Central memory CD8-positive, alpha-beta T cell (primary cell): ENCODE data around the gene COL9A3.
"Not testable (repeated sequence)": the region's sequence is repeated elsewhere in the genome, so short reads cannot be mapped to it uniquely, and the experiment has no call there.

Experiments used
- ATAC-seq: fragments of 150-1000 bp; cut with Tn5 transposase; replicated peaks from 2 replicates; pipeline ENCODE4 v1.10.0; 2022; ENCODE audit warnings: mild to moderate bottlenecking, moderate FRiP score, moderate number of reproducible peaks; ENCODE audit not compliant: poor library complexity, severe bottlenecking; ENCODE audit errors: extremely low read depth
- DNase-seq, 2 donors: peaks; one replicate each; pipeline ENCODE4 v3.0.0; 2021; ENCODE audit warnings: low spot score in 2 of 2
- H3K27ac Mint-ChIP-seq: one replicate; pipeline ENCODE4 v1.8.0; 2022; ENCODE audit warnings: low read depth, mild to moderate bottlenecking, moderate library complexity, mixed read lengths
- H3K27me3 Mint-ChIP-seq: one replicate; pipeline ENCODE4 v1.8.0; 2022; ENCODE audit warnings: mixed read lengths
- H3K36me3 Mint-ChIP-seq: one replicate; pipeline ENCODE4 v1.8.0; 2022; ENCODE audit warnings: mild to moderate bottlenecking, moderate library complexity, mixed read lengths; ENCODE audit not compliant: insufficient read depth
- H3K4me1 Mint-ChIP-seq: one replicate; pipeline ENCODE4 v1.8.0; 2022; ENCODE audit warnings: mixed read lengths
- H3K4me3 Mint-ChIP-seq: one replicate; pipeline ENCODE4 v1.8.0; 2022; ENCODE audit warnings: mild to moderate bottlenecking, moderate library complexity, mixed read lengths
- H3K9me3 Mint-ChIP-seq: one replicate; pipeline ENCODE4 v1.8.0; 2022; ENCODE audit warnings: mixed read lengths

Gene COL9A3

DNA sequence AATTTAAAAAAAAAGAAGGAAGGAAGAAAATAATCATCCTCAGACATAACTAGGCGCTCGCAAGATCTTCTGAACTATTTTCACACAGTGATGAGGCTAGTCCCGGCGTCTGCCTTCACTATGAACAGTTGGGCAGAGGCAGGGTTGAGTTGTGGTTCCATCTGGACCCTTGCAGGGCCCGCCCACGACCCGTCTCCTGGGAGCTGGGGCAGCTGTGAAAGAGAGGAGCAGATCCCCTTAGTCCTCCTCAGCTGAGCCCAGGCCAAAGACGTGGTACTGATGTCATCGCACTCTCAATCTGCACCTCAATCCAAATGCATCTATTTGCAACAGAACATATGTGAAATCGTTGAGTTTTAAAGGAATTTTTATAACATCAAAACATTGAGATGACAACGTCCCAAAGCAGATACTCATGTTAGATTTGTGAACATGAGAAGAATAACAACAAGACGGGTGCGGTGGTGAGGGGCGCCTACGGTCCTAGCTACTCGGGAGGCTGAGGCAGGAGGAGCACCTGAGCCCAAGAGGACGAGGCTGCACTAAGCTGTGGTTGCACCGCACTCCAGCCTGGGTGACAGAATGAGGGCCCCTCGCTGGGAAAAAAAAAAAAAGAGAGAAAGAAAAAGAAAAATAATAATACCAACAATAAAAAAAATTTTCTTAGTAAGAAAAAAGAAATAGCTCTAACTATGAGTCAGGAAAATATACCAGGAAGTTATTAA, 29.5 kb downstream of the COL9A3 start:
- DNase-seq (no peak), ATAC-seq (no peak)
- Mint-ChIP-seq H3K9me3 (no peaks in the 10 kb centered on the region), H3K4me3 (no peak overlapping the region), H3K4me1 (peaks cover 10% of the 10 kb centered on the region), H3K27ac (no peak overlapping the region), H3K27me3 (no peaks in the 10 kb centered on the region), H3K36me3 (peaks cover 4% of the 10 kb centered on the region)

DNA sequence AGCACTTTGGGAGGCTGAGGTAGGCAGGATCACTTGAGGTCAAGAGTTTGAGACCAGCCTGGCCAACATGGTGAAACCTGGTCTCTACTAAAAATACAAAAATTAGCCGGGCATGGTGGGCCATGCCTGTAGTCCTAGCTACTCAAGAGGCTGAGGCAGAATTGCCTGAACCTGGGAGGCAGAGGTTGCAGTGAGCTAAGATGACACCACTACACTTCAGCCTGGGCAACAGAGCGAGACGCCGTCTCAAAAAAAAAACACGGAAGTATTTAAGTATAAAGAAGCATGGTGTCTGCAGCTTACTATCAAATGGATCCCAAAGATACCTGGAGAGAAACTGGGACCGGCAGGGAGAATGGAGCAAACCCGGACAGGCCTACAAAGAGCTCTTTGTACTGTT, 32.1 kb downstream of the COL9A3 start:
- H3K27me3 Mint-ChIP-seq, ATAC-seq, H3K27ac Mint-ChIP-seq, H3K4me3 Mint-ChIP-seq, DNase-seq, H3K36me3 Mint-ChIP-seq, H3K4me1 Mint-ChIP-seq, H3K9me3 Mint-ChIP-seq: not testable (repeated sequence)

DNA sequence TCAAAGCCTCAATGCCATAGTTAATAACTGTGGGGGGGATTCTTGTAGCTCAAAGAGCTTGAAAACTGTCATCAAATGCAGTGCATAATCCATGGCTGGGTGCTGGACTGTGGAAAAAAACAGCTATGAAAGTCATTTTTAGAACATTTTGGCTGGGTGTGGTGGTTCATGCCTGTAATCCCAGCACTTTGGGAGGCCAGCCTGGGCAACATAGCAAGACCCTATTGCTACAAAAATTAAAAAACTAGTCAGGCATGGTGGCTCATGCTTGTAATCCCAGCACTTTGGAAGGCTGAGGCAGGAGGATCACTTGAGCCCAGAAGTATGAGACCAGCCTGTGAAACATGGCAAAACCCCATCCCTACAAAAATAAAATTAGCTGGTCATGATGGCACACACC, 32.6 kb downstream of the COL9A3 start:
- Mint-ChIP-seq H3K4me3 (no peak overlapping the region), H3K27ac (no peak overlapping the region), H3K36me3 (peaks cover 2% of the 10 kb centered on the region), H3K27me3 (no peaks in the 10 kb centered on the region), H3K9me3 (no peaks in the 10 kb centered on the region), H3K4me1 (peaks cover 10% of the 10 kb centered on the region)
- ATAC-seq (no peak), DNase-seq (no peak)

DNA sequence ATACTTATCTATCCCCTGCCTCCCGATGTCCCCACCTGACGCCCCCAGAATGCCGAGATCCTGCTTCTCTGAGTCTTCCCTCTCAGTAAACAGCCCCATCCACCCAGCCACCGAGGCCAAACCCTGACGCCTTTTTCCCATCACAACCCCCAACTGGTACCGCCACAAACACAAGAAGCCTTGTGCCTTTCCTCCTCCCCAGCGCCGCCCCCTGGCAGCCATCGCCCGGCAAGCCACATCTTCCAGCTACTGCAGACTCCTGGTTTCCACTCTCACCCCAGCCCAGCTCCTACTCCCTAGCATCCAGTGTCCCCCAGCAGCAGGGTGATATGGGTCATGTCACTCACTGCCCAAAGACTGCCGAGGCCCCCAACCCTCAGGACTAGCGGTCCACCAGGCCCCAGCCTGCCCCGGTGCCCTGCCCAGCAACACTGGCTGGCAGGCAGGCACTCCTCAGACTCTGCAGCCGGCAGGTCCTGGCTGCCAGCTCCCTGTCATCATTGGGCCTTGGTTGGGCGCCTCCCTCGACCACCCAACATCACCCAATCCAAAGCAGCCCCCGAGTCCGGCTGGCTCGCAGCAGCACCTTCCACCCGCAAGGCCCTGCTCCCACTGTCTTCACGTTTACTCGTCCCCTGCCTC, 33.6 kb downstream of the COL9A3 start:
- peaks cover 2% of the 10 kb centered on the region for H3K36me3 Mint-ChIP-seq
- ATAC-seq = no peak
- DNase-seq = no peak
- no peak overlapping the region for H3K27ac Mint-ChIP-seq
- no peaks in the 10 kb centered on the region for H3K9me3 Mint-ChIP-seq
- no peak overlapping the region for H3K4me3 Mint-ChIP-seq
- H3K27me3 Mint-ChIP-seq = no peaks in the 10 kb centered on the region
- peaks cover 10% of the 10 kb centered on the region for H3K4me1 Mint-ChIP-seq

DNA sequence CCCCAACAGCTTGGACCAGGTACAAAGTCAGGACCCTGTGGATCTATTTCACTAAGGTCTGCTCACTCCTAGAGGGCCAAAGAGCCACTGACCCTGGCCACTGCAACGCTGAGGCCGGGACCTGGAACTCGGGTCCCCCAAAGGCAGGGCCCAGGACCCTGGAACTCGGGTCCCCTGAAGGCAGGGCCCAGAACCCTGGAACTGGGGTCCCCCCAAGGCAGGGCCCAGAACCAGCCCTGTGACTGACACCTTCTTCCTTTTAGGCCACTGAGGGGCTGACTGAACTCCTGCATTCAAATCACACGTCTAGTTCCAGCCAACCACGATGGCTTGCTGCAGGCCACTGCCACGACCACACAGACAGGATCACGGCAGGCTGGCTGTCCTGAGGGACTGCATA, 35.3 kb downstream of the COL9A3 start:
- Mint-ChIP-seq H3K27ac (no peak overlapping the region), H3K4me3 (no peak overlapping the region), H3K4me1 (peaks cover 10% of the 10 kb centered on the region), H3K27me3 (no peaks in the 10 kb centered on the region), H3K9me3 (no peaks in the 10 kb centered on the region), H3K36me3 (peaks cover 5% of the 10 kb centered on the region)
- no peak for DNase-seq
- no peak for ATAC-seq

DNA sequence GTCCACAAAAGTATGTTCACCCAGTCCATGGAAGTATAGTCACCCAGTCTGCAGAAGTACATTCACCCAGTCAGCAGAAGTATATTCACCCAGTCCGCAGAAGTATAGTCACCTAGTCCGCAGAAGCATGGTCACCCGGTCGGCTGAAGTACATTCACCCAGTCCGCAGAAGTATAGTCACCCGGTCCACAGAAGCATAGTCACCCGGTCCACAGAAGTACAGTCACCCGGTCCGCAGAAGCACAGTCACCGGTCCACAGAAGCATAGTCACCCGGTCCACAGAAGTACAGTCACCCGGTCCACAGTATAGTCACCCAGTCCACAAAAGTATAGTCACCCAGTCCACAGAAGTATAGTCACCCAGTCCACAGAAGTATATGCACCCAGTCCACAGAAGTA, 36.0 kb downstream of the COL9A3 start:
- Mint-ChIP-seq H3K27me3 (no peaks in the 10 kb centered on the region), H3K4me3 (no peak overlapping the region)
- ATAC-seq = no peak

DNA sequence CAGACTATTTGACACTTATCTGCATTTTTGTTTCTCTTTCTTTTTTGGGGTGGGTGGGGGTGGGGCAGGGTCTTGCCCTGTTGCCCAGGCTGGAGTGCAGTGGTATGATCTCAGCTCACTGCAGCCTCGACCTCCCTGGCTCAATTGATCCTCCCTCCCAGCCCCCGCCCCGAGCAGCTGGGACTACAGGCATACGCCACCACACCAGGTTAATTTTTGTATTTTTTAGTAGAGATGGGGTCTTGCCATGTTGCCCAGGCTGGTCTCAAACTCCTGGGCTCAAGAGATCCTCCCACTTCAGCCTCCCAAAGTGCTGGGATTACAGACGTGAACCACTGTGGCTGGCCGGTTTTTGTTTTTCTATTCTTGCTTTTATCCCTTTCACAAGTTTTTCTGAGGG, 36.5 kb downstream of the COL9A3 start:
- H3K4me1 Mint-ChIP-seq = peaks cover 14% of the 10 kb centered on the region

More for the DNA sequence above, 36.0 kb downstream of the COL9A3 start:
- no peak for DNase-seq
- no peak overlapping the region for H3K27ac Mint-ChIP-seq
- peaks cover 10% of the 10 kb centered on the region for H3K4me1 Mint-ChIP-seq
- H3K9me3 Mint-ChIP-seq = no peaks in the 10 kb centered on the region
- H3K36me3 Mint-ChIP-seq = peaks cover 5% of the 10 kb centered on the region

DNA sequence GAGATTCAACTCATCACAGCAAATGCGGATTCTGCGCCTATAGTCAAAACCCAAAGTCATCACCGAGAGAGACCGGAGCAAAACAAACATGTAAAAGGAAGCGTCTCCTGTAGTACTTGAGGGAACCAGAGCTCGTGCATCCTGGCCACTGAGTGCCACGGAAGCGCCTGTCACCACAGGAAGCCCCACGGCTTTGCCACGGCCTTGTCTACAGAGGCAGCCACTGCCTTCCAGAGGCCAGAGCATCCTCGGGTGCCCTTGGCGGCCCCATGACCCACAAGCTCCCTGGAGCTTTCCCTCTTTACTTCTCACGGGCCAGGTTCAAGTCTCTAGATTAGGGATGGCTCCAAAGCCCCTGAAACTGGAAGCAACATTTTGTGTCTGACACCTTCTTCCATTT, 37.3 kb downstream of the COL9A3 start:
- H3K4me1 Mint-ChIP-seq = peaks cover 16% of the 10 kb centered on the region
- H3K4me3 Mint-ChIP-seq = no peak overlapping the region
- peaks cover 3% of the 10 kb centered on the region for H3K36me3 Mint-ChIP-seq
- H3K9me3 Mint-ChIP-seq = no peaks in the 10 kb centered on the region
- no peaks in the 10 kb centered on the region for H3K27me3 Mint-ChIP-seq
- no peak for DNase-seq
- no peak overlapping the region for H3K27ac Mint-ChIP-seq
- no peak for ATAC-seq

More for the DNA sequence above, 36.5 kb downstream of the COL9A3 start:
- not testable (repeated sequence) for H3K27ac Mint-ChIP-seq, H3K4me3 Mint-ChIP-seq, DNase-seq, H3K9me3 Mint-ChIP-seq, H3K36me3 Mint-ChIP-seq, H3K27me3 Mint-ChIP-seq, ATAC-seq

DNA sequence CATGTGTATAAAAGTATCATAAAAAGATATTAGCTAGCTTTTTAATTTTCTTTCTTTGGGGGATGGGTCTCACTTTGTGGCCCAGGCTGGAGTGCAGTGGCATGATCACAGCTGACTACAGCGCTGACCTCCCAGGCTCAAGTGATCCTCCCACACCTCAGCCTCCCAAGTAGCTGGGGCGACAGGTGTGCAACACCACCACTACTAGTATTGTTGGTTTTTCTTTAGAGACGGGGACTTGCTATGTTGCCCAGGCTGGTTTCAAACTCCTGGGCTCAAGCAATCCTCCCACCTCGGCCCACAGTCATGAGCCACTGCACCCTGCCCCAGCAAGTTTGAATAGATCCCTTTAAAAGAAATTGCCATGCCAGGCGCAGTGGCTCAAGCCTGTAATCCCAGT, 38.3 kb downstream of the COL9A3 start:
- peaks cover 3% of the 10 kb centered on the region for H3K36me3 Mint-ChIP-seq
- ATAC-seq (no peak), DNase-seq (no peak)
- H3K27me3 Mint-ChIP-seq = no peaks in the 10 kb centered on the region
- H3K27ac Mint-ChIP-seq = no peak overlapping the region
- no peaks in the 10 kb centered on the region for H3K9me3 Mint-ChIP-seq
- no peak overlapping the region for H3K4me3 Mint-ChIP-seq
- peaks cover 15% of the 10 kb centered on the region for H3K4me1 Mint-ChIP-seq

DNA sequence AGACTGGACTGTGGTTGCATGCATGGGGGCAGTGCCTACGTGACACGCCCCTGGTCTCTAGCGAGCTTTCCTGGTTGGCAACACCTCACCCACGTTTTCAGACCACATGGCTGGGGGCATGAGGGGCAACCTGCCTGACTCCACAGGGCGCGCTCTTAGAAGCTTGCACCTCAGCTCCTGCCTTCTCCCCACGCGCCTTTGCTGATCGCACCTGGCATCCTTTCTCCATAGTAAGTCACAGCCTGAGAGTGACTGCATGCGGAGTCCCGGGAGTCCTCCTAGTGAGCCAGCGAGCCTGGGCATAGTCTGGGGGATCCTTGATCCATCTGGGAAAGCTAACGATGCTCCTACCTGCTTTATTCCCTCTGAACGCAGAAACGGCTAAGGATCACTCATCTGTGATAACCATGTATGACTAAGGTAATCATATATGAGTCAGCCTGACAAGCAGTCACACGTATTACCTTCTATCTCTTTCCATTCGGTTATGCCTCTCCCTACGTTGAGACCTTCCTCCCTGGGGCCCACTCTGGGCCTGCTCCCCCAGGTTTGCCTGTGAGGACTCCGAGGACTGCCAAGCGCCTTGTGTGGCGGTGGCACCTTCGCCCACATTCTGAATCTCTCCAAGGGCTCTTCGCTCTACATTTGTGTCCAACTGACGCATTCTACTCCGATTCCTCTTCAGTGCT, 40.2 kb downstream of the COL9A3 start:
- H3K4me3 Mint-ChIP-seq = no peak overlapping the region
- ATAC-seq (no peak), DNase-seq (no peak)
- H3K9me3 Mint-ChIP-seq = no peaks in the 10 kb centered on the region
- H3K36me3 Mint-ChIP-seq = peaks cover 5% of the 10 kb centered on the region
- no peaks in the 10 kb centered on the region for H3K27me3 Mint-ChIP-seq
- H3K4me1 Mint-ChIP-seq = peaks cover 11% of the 10 kb centered on the region
- no peak overlapping the region for H3K27ac Mint-ChIP-seq

DNA sequence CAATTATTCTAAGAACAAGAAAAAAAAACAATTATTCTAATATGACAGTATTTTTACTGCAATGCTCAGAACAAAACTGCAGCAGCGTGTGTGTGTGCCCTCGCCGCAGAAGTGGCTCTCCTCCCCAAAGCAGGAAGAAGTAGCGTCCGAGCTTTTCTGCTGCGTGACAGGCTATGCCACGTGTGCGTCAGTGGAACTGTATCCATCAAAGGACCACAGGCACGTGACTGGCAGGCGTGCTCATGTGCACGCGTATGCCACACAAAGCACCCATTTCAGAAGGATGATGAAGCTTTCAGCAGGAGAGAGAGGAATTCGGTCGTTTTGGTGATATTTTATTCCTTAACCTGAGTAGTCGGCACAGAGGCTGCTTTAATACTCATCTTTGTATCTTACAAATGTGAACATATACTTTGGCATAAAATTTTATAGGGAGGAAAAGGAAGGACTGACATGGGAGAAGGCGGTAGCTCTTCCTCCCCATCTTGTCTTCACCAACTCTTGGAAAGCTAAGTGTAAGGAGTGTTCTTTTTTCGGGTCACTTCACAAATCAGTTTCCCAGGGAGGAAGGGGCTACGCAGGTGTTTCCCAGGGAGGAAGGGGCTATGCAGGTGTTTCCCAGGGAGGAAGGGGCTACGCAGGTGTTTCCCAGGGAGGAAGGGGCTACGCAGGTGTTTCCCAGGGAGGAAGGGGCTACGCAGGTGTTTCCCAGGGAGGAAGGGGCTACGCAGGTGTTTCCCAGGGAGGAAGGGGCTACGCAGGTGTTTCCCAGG, 41.4 kb downstream of the COL9A3 start:
- Mint-ChIP-seq H3K27ac (no peak overlapping the region), H3K4me3 (no peak overlapping the region), H3K4me1 (peaks cover 19% of the 10 kb centered on the region), H3K27me3 (no peaks in the 10 kb centered on the region), H3K36me3 (peaks cover 9% of the 10 kb centered on the region), H3K9me3 (no peaks in the 10 kb centered on the region)
- DNase-seq (no peak), ATAC-seq (no peak)

DNA sequence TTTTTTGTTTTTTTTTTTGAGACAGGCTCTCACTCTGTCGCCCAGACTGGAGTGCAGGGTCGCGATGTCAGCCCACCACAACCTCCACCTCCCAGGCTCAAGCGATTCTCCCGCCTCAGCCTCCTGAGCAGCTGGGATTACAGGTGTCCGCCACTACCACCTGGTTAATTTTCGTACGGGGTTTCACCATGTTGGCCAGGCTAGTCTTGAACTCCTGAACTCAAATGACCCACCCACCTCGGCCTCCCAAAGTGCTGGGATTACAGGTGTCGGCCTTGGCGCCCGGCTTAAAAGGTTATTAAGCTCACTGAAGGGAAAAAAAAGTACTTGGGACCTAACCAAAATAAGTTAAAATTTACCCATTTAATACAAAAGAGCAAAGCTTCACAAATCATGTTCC, 42.9 kb downstream of the COL9A3 start:
- peaks cover 9% of the 10 kb centered on the region for H3K36me3 Mint-ChIP-seq
- H3K9me3 Mint-ChIP-seq = no peaks in the 10 kb centered on the region
- H3K4me1 Mint-ChIP-seq = peaks cover 19% of the 10 kb centered on the region
- peak overlapping the region; percentile 39 for H3K4me3 Mint-ChIP-seq
- DNase-seq = no peak
- no peaks in the 10 kb centered on the region for H3K27me3 Mint-ChIP-seq
- H3K27ac Mint-ChIP-seq = no peak overlapping the region
- no peak for ATAC-seq
